HL-60 (cell line): ENCODE data around the gene REEP3.

Experiments
- DNase-seq, 2 experiments: peaks; one replicate each; pipeline ENCODE4 v3.0.0-alpha.2; 2010 to 2020; ENCODE audit warnings: low read depth in 1 of 2, low spot score in 1 of 2
- H3K27ac ChIP-seq: fragments of 250-450 bp; sonication (Bioruptor Pico); replicated peaks from 2 replicates; pipeline ENCODE4 v1.5.1; 2020; ENCODE audit warnings: mild to moderate bottlenecking, moderate library complexity
- H3K27me3 ChIP-seq: fragments of 250-450 bp; sonication (Bioruptor Pico); 2 replicates; pipeline ENCODE4 v1.5.1; 2021; ENCODE audit warnings: mild to moderate bottlenecking, moderate library complexity; ENCODE audit not compliant: insufficient read depth, poor library complexity, severe bottlenecking
- H3K4me3 ChIP-seq: replicated peaks from 2 replicates; pipeline ENCODE4 v1.5.1; 2011; ENCODE audit warnings: mild to moderate bottlenecking, control low read depth, low read length; ENCODE audit not compliant: insufficient read depth
- CTCF ChIP-seq: IDR thresholded peaks from one replicate; pipeline ENCODE4 v1.5.1; 2011; ENCODE audit warnings: low read length, control low read depth, inconsistent platforms; ENCODE audit not compliant: insufficient read depth
- GABPA ChIP-seq: IDR thresholded peaks from 2 replicates; pipeline ENCODE4 v1.6.1; 2012; ENCODE audit warnings: low read depth
- POLR2AphosphoS5 ChIP-seq: IDR thresholded peaks from 2 replicates; pipeline ENCODE4 v1.6.1; 2012; ENCODE audit warnings: low read depth
- REST ChIP-seq: IDR thresholded peaks from 2 replicates; pipeline ENCODE4 v1.6.1; 2012; ENCODE audit warnings: low read depth; ENCODE audit not compliant: insufficient replicate concordance
- SPI1 ChIP-seq: IDR thresholded peaks from 2 replicates; pipeline ENCODE4 v1.6.1; 2012; ENCODE audit warnings: low read depth, mild to moderate bottlenecking, borderline replicate concordance

Gene REEP3

DNA sequence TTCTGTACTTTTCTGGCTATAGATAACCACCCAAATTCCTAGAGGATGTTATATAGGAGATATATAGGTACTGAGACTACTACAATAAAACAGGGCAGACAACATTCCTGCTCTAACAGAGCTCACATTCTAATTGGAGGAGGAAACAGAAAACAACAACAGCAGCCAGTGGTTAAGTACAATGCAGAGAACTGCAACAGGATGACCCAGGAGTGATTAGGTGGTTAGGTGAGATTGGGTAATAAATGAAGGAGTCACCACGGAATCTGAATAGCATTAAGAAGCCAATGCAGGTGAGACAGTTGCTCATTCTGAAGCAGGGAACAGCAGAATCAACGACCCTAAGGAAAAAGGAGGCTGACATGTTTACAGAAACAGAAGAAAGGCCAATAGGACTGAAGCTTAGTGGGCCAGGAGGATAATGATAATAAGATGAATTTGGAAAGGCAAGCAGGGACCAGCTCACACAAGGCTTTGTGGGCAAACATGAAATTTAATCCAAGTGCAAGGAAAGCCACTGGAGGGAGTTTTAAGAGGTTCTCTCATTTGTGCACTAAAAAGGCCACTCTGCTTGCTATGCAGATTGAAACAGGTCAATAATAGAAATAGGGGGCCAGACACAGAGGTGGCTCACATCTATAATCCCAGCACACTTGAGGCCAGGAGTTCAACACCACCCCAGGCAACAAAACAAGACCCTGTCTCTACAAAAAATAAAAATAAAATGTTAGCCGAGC, 16.9 kb upstream of the REEP3 start:
- no peaks in the 10 kb centered on the region for H3K27me3 ChIP-seq
- DNase-seq: no peak
- no peak overlapping the region for H3K4me3 ChIP-seq
- TF ChIP-seq REST (no peak), SPI1 (no peak), CTCF (no peak), GABPA (no peak), POLR2AphosphoS5 (no peak)
- no peak overlapping the region for H3K27ac ChIP-seq

DNA sequence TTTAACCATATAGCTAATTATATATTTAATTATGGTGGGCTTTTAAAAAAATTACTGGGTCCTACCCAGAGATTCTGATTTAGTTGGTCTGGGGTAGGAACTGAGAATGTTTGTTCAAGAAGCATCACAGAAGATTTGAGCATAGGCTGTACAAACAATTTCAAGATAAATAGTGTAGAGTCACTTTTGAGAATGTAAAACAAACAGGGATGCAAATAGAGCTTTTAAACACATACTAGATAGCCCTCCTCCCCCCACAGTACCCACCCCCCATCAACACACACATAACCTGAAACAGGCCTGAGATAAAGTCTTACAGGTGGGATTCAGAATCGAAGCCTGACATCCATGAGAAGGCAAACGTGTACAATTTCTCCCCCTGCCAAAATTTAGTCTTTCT, 15.6 kb upstream of the REEP3 start:
- DNase-seq: no peak
- no peak for TF ChIP-seq POLR2AphosphoS5
- TF ChIP-seq REST: no peak
- no peak for TF ChIP-seq CTCF
- TF ChIP-seq SPI1: no peak
- no peak for TF ChIP-seq GABPA
- H3K27me3 ChIP-seq: no peaks in the 10 kb centered on the region
- no peak overlapping the region for H3K4me3 ChIP-seq
- no peak overlapping the region for H3K27ac ChIP-seq

- Histone ChIP-seq H3K27ac (no peak overlapping the region), H3K4me3 (no peak overlapping the region), H3K27me3 (no peaks in the 10 kb centered on the region)
- TF ChIP-seq POLR2AphosphoS5 (no peak), GABPA (no peak), REST (no peak), CTCF (no peak), SPI1 (no peak)
- DNase-seq: no peak
These were observed 14.6 kb upstream of the REEP3 start for GRCh38 chr10:63506554-63506953.
